ENCODE measurements around the gene IRF1.
"Not testable (repeated sequence)": the region's sequence is repeated elsewhere in the genome, so short reads cannot be mapped to it uniquely, and the experiment has no call there.

The IRF1 gene

DNA sequence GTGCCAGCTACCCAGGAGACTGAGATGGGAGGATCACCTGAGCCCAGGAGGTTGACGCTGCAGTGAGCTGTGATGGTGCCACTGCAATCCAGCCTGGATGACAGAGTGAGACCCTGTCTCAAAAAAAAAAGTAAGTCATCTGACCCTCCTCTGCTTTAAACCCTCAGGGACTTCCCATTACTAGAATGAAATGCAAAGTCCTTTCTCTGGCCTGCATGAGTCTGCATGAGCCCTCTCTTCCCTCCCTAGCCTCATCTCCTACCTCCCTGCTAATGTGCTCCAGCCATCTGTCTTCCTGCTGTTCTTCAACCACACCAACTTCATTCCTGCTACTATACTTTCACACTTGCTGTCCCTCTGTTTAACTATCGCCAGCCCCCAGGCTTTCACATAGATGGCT, 37.4 kb upstream of the IRF1 start:
- Histone ChIP-seq H3K9me3 (no peaks in the 10 kb centered on the region), H3K4me3 (ENCODE audit: low read depth in 1 of 2, low read length in 1 of 2) (no peak overlapping the region), H3K4me1 (ENCODE audit: control insufficient read depth in 1 of 2, insufficient read depth in 1 of 2, low read depth in 1 of 2, low read length in 1 of 2) (peaks cover 0 to 3% of the 10 kb centered on the region in 2 experiments), H3K27ac (no peak overlapping the region), H3K27me3 (peaks cover 23% of the 10 kb centered on the region), H3K36me3 (no peaks in the 10 kb centered on the region)
- TF ChIP-seq, protein P1, sequence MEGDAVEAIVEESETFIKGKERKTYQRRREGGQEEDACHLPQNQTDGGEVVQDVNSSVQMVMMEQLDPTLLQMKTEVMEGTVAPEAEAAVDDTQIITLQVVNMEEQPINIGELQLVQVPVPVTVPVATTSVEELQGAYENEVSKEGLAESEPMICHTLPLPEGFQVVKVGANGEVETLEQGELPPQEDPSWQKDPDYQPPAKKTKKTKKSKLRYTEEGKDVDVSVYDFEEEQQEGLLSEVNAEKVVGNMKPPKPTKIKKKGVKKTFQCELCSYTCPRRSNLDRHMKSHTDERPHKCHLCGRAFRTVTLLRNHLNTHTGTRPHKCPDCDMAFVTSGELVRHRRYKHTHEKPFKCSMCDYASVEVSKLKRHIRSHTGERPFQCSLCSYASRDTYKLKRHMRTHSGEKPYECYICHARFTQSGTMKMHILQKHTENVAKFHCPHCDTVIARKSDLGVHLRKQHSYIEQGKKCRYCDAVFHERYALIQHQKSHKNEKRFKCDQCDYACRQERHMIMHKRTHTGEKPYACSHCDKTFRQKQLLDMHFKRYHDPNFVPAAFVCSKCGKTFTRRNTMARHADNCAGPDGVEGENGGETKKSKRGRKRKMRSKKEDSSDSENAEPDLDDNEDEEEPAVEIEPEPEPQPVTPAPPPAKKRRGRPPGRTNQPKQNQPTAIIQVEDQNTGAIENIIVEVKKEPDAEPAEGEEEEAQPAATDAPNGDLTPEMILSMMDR (IDR thresholded peaks at IDR 0.05): no peak

DNA sequence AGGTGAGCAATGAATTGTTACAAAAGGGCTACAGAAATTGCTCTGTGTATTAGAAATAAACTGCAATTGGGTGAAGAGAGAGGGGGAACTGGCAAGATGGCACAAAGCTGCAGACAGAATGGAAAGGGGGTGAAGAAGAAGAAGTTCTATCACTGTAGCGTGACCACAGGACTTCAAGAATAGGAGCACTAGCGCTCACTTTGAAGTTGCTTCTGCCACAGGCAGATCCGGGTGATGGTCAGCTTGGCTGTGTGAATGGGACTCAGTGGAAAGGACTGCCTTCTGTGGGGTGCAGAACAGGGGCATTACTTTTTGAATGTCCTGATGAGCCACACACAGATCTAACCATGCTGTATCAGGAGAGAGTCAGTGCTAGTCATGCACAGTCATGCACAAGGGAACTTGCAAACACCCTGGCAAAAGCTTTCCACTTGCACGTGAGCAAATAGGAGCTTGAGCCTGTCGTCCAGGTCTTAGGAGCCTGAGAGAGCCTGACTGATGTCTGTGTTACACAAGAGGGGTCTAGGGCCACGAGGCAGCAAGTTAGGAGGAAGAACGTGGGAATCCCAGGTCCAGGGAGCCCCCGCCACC, 36.5 kb upstream of the IRF1 start:
- Histone ChIP-seq H3K4me3 (ENCODE audit: low read depth in 1 of 2, low read length in 1 of 2) (no peak overlapping the region), H3K36me3 (no peaks in the 10 kb centered on the region), H3K4me1 (ENCODE audit: control insufficient read depth in 1 of 2, insufficient read depth in 1 of 2, low read depth in 1 of 2, low read length in 1 of 2) (peaks cover 0 to 3% of the 10 kb centered on the region in 2 experiments), H3K27ac (peak overlapping the region; percentile 1), H3K9me3 (no peaks in the 10 kb centered on the region), H3K27me3 (peaks cover 22% of the 10 kb centered on the region)
- TF ChIP-seq, protein P1 (IDR thresholded peaks at IDR 0.05): no peak

DNA sequence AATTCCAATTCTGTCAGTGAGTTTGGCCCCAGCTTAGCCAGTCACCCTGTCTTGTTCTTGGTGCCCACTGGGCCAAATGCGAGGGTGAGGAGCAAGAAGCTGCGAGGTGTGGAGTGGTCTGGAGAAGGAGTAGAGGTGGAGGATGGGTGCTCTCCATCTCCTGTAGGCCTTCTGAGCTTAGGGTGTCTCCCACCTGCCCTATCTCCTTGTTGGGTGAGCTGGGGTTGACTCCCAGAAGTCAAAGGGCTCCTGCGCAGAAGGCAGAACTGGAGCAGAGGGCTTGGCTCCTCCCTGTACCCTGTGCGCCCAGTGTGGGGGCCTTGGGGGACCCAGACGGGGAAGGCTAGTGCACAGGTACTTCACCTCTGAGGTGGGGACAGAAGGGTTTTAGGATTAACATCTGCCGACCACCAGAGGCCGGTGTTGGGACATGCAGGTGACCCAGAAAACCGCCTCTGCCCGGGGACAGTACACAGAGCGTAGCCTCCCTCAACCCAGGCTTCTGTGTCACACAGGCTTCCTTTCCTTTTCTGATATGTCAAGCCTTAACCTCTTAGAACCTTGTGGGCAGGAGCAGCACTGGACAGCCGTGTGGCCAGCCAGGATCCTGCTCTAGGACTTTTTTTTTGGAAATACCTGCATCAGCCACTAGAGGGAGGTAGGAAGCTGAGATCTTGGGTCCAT, 35.9 kb upstream of the IRF1 start:
- no peaks in the 10 kb centered on the region for H3K9me3 ChIP-seq
- H3K4me3 ChIP-seq (ENCODE audit: low read depth in 1 of 2, low read length in 1 of 2): no peak overlapping the region
- H3K27me3 ChIP-seq: peaks cover 16% of the 10 kb centered on the region
- no peak overlapping the region for H3K27ac ChIP-seq
- TF ChIP-seq, protein P1 (IDR thresholded peaks at IDR 0.05): peak; percentile 77
- peaks cover 0 to 3% of the 10 kb centered on the region in 2 experiments for H3K4me1 ChIP-seq (ENCODE audit: control insufficient read depth in 1 of 2, insufficient read depth in 1 of 2, low read depth in 1 of 2, low read length in 1 of 2)
- no peaks in the 10 kb centered on the region for H3K36me3 ChIP-seq

DNA sequence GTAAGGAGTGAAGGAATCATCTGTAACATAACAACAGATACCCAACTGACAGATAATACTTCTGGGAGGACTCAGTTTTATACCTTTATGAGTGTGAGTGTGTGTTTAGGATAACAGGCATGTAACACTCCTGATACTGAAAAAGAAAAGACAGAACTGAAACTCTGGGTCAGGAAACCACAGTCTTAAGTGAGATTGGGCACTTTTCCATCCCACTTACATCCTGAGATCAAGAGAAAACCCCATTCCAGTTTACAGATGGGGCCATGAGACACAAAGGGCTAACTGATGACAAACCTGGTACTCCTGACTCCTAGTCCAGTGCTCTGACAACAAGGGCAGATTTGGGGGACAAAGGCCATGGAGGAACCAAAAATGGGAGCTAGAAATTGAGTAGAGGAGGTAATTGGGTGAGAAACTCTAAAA, 34.7 kb upstream of the IRF1 start:
- Histone ChIP-seq H3K9me3 (no peaks in the 10 kb centered on the region), H3K27me3 (peaks cover 20% of the 10 kb centered on the region), H3K36me3 (no peaks in the 10 kb centered on the region), H3K4me1 (ENCODE audit: control insufficient read depth in 1 of 2, insufficient read depth in 1 of 2, low read depth in 1 of 2, low read length in 1 of 2) (peaks cover 0 to 3% of the 10 kb centered on the region in 2 experiments), H3K4me3 (ENCODE audit: low read depth in 1 of 2, low read length in 1 of 2) (no peak overlapping the region), H3K27ac (no peak overlapping the region)
- TF ChIP-seq, protein P1 (IDR thresholded peaks at IDR 0.05): no peak

DNA sequence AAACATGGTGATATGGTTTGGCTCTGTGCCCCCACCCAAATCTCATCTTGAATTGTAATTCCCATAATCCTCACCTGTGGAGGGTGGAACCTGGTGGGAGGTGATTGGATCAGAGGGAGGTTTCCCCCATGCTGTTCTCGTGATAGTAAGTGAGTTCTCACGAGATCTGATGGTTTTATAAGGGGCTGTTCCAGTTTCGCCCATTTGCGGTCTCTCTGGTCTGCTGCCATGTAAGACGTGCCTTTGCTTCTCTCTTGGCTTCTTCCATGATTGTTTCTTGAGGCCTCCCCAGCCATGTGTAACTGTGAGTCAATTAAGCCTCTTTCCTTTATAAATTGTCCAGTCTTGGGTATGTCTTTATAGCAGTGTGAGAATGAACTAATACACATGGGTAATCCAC, 34.3 kb upstream of the IRF1 start:
- H3K27me3 ChIP-seq: peaks cover 25% of the 10 kb centered on the region
- not testable (repeated sequence) for H3K4me3 ChIP-seq (ENCODE audit: low read depth in 1 of 2, low read length in 1 of 2); H3K9me3 ChIP-seq; H3K36me3 ChIP-seq; H3K4me1 ChIP-seq (ENCODE audit: control insufficient read depth in 1 of 2, insufficient read depth in 1 of 2, low read depth in 1 of 2, low read length in 1 of 2); H3K27ac ChIP-seq

DNA sequence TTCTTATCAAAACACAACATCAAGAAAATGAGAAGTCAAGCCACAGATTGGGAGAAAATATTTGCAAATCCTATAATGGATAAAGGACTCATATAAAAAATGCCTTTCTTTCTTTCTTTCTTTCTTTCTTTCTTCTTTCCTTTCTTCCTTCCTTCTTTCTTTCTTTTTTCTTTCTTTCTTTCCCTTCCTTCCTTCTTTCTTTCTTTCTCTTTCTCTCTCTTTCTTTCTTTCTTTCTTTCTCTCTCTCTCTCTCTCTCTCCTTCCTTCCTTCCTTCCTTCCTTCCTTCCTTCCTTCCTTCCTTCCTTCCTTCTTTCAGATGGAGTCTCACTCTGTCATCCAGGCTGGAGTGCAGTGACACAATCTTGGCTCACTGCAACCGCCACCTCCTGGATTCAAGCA, 31.5 kb upstream of the IRF1 start:
- peaks cover 12% of the 10 kb centered on the region for H3K27me3 ChIP-seq
- H3K27ac ChIP-seq; H3K36me3 ChIP-seq; H3K4me1 ChIP-seq (ENCODE audit: control insufficient read depth in 1 of 2, insufficient read depth in 1 of 2, low read depth in 1 of 2, low read length in 1 of 2); H3K4me3 ChIP-seq (ENCODE audit: low read depth in 1 of 2, low read length in 1 of 2); H3K9me3 ChIP-seq: not testable (repeated sequence)

DNA sequence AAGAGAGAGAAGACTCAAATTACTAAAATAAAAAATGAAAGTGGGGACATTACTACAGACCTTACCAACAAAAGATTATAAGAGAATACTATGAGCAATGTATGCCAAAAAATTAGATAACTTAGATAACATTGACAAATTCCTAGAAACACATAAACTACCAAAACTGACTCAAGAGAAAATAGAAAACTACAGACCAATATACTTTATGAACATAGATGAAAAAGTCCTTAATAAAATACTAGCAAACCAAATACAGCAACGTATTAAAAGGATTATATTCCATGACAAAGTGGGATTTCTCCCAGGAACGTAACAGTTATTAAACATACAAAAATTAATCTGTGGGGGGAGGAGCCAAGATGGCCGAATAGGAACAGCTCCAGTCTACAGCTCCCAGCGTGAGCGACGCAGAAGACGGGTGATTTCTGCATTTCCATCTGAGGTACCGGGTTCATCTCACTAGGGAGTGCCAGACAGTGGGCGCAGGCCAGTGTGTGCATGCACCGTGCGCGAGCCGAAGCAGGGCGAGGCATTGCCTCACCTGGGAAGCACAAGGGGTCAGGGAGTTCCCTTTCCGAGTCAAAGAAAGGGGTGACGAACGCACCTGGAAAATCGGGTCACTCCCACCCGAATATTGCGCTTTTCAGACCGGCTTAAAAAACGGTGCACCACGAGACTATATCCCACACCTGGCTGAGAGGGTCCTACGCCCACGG, 23.2 kb upstream of the IRF1 start:
- not testable (repeated sequence) for H3K27ac ChIP-seq; H3K4me1 ChIP-seq (ENCODE audit: control insufficient read depth in 1 of 2, insufficient read depth in 1 of 2, low read depth in 1 of 2, low read length in 1 of 2); H3K36me3 ChIP-seq; H3K9me3 ChIP-seq; H3K27me3 ChIP-seq; H3K4me3 ChIP-seq (ENCODE audit: low read depth in 1 of 2, low read length in 1 of 2)

Data from neutrophil (primary cell).